Measurements from ENCODE around the gene MATCAP1.
A peak's percentile ranks its signal among the peaks of the same experiment; 100 is the strongest.

MATCAP1 gene

GRCh38 chr16:67190448-67191399 is 7.0 kb upstream of the MATCAP1 start:
- DNase-seq: no peak

GRCh38 chr16:67190041-67190440 is 6.3 kb upstream of the MATCAP1 start, which contains the start of gene EXOC3L1:
EXOC3L1 (minus strand) TSS chr16:67190136; CDS start chr16:67189676, 460 bp downstream.
- no peak for DNase-seq

- DNase-seq: no peak
Measured at GRCh38 chr16:67188798-67189197, 5.0 kb upstream of the MATCAP1 start.

GRCh38 chr16:67188323-67188722 is 4.6 kb upstream of the MATCAP1 start:
- no peak for DNase-seq

DNA sequence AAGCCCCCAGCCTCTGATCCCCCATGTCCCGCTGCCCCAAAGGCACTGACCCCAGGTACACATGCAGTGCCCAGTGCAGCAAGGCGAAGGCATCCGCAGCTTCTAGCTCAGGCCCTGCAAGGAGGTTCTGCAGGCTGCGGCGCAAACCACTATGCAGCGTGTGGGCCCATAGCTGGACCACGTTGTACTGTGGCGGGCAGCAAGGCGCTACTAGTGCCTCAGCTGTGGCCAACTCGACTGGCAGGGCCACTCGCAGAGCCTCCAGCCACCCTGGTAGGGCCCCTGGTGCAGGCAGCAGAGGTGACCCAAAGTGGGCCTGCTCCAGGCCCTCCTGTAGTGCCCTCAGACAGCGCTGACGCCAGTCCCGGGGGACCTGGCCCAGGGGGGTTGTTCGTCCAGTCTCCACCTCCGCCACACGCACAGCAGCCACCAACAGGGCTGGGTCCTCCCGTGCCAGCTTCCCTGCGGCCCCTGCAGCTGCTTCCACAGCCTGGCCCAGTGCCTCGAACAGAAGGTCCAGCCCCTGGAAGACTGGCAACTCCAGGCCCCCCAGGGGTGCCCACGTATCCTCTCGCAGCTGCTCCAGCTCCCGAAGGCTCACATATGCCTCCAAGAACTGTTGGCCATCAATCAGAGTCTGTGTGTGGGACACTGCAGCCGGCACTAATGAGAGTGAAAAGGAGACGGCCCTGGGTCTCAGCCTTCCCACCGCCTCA is 3.6 kb upstream of the MATCAP1 start:
- DNase-seq: no peak

DNA sequence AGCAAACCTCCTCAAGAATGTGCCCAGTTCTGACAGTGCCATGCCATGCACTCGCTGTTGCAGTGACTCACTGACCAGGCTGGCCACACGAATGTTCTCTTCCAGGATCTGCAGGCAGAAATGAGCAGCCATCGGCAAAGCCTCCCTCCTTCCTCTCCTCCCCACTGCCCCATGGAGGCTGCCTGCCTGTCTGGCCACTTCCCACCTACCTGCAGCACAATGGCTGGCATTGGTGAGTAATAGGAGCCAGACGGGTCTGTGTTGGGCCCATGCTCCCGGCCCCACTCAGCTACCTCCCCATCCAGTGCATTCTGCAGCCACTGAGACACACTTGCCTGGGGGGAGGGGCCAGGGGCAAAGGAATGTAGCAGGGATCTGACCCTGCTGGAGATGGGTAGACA is 2.8 kb upstream of the MATCAP1 start:
- DNase-seq: no peak

DNA sequence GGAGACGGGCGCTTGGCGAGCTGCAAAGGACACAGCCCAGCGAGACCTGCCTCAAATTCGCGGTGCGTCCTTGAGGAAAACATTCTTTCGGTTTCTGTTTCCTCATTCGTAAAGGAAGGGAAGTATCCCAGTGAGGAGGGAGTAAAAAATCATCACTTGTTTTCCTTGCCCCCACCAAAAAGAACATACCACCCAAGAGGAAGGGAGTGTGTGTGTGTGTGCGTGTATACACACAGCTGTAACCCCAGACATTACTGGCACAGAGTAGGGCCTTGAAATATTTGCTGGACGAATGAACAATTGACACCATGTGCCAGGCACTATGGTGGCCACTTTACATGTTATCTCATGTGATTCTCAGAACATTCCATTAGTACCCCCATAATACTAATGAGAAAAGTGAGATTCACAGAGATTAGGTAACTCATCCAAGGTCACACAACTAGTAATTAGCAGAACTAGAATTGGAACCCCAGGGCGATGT is 1.9 kb upstream of the MATCAP1 start:
- no peak for DNase-seq

DNA sequence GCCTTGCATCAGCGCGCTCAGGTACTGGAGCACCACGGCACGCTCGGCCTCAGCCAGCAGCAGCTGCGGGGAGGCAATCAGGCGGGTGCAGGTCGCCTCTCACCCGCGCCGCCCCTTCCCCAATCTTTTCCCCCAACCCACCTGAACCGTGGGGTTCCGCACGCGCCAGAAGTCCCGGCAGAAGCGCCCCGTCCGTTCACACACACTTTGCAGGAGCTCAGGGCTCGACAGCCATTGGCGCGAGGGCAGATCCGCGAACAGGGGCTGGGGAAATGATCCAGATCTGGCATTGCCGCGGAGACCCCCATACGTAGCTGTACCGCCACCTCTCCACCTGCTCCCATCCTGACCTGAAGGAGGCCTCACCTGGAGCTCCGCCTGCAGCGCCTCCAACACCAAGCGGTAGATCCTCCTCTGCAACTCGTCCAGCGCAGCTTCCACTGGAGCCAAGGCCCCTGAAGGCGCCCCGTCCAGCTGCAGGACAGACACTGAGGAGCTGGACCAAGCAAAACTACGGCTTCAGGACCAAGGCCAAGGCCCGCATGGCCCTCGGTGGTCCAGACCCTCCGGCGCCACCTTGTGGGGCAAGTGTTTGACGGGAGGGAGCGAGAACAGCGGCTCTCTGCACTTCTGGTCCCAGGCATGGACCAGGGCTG is 1.4 kb upstream of the MATCAP1 start:
- DNase-seq: peak; percentile 87

- DNase-seq: no peak
Measured at GRCh38 chr16:67184453-67184994, 761 bp upstream of the MATCAP1 start.

- DNase-seq: no peak
Measured at GRCh38 chr16:67183284-67183626, 508 bp downstream of the MATCAP1 start.

- DNase-seq: no peak
Measured at GRCh38 chr16:67182288-67182687, 1.5 kb downstream of the MATCAP1 start.

GRCh38 chr16:67181346-67181745 is 2.4 kb downstream of the MATCAP1 start:
- no peak for DNase-seq

GRCh38 chr16:67180166-67180565 is 3.6 kb downstream of the MATCAP1 start:
- no peak for DNase-seq

- no peak for DNase-seq
Measured at GRCh38 chr16:67179421-67180080, 4.2 kb downstream of the MATCAP1 start.

DNA sequence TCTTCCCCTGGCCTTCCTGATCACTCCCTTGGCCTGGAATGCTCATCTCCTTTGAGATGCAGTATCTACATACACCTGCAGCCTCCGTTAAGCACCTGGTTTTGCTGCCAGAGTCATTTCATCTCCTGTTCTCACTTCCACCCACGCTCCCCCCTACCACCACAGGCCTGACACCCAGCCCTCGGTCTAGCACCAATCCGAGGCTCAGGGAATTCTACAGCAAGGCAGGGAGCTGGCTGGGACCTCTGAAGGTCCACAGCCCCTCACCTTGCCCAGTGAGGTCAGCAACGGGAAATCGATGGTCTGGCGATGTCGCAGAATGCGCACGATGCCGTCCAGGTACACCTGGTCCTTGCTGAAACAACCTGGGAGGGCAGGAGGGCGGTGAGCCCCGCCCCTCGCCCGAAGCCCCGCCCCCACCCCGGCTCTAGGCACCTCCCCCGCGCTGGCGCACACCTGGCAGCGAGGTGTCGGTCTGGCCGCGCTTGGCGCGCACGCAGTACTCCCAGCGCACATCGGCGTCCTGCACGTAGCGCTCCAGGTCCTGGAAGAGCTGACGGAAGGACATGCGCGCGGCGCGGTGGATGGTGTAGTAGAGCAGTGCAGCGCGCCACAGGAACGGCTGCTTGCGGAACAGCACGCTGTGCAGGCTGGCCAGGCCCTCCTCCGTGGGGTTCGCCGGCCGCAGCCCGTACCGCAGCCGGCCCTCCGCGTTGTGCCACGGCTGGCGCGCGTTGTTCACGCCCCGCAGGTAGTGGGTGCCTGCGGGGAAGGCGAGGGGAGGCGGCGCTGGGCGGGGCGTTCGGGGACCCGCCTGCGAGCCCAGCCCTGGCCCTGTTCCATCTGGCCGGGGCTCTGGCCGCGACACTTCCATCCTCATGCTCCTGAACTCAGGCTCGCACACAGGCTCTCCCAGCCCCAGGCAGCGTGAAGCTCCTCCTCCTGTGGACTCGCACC is 5.7 kb downstream of the MATCAP1 start:
- peak; percentile 73 for DNase-seq

DNA sequence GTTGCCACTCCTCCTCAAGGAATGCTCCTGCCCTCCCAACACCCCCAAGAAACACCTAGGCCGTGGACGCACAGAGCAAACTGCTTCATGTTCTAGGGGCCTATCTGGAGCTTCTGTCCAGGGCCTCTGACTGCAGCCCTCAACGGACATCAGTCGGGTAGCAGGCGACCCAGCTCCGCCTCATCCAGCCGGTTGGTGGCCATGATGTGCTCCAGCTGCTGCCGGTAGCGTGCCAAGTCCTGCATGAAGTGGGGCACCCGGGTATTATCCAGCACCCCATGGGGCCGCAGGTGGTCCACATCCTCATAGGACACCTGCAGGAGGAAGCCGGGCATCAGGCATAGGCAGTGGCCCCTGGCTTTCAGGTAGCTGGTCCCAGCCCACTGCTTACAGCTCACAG is 7.1 kb downstream of the MATCAP1 start:
- no peak for DNase-seq

GRCh38 chr16:67174706-67175231 is 9.0 kb downstream of the MATCAP1 start:
- no peak for DNase-seq

DNA sequence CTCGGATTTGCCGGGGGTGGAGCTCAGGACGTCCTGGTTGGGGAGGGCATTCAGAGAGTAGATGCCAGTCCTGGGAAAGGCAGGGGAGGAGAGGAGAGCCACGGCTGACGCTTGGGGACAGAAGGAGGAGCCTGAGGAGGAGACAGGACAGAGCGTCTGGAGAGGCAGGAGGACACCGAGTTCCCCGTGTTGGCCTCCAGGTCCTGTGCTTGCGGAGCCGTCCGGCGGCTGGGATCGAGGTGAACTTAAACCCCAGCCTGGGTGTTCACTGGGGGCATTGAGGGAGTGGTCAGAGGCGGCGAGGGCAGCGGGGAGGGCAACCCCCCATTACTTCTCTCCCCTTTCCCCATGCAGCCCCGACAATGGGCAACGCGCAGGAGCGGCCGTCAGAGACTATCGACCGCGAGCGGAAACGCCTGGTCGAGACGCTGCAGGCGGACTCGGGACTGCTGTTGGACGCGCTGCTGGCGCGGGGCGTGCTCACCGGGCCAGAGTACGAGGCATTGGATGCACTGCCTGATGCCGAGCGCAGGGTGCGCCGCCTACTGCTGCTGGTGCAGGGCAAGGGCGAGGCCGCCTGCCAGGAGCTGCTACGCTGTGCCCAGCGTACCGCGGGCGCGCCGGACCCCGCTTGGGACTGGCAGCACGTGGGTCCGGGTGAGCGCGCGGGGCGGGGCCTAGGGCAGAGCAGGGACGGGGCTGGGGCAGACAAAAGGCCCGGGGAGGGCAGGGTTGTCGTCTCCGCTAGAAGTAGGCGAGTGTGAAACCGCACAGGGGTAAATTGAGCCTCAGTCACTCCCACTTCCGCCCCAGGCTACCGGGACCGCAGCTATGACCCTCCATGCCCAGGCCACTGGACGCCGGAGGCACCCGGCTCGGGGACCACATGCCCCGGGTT is 9.7 kb downstream of the MATCAP1 start:
- DNase-seq: peak; percentile 75

GRCh38 chr16:67173323-67173722 is 10.4 kb downstream of the MATCAP1 start:
- no peak for DNase-seq
